Measurements from ENCODE around the gene KCNJ15. TPM values are rescaled to one million over a fixed set of nuclear protein-coding genes. Genes with fewer than 3 reads are reported as not detected.

KCNJ15 gene
- total RNA-seq, 1 donor from 2014 or later: 3.9 TPM

- Mint-ChIP-seq H3K4me1 (ENCODE audit: unreplicated experiment) (peaks cover 20% of the 10 kb centered on the region), H3K4me3 (no peak overlapping the region), H3K9me3 (no peaks in the 10 kb centered on the region), H3K27ac (no peak overlapping the region), H3K27me3 (no peaks in the 10 kb centered on the region), H3K36me3 (no peaks in the 10 kb centered on the region)
- DNase-seq (ENCODE audit: extremely low spot score, unreplicated experiment): no peak
- no peak for TF ChIP-seq CTCF (conservative IDR thresholded peaks at IDR 0.05)
These were observed 37.0 kb downstream of the KCNJ15 start for GRCh38 chr21:38293765-38294164.

- Mint-ChIP-seq H3K36me3 (no peaks in the 10 kb centered on the region), H3K4me3 (no peak overlapping the region), H3K9me3 (no peaks in the 10 kb centered on the region), H3K27me3 (no peaks in the 10 kb centered on the region), H3K4me1 (ENCODE audit: unreplicated experiment) (peaks cover 25% of the 10 kb centered on the region), H3K27ac (no peak overlapping the region)
- DNase-seq (ENCODE audit: extremely low spot score, unreplicated experiment): no peak
- no peak for TF ChIP-seq CTCF (conservative IDR thresholded peaks at IDR 0.05)
These were observed 37.8 kb downstream of the KCNJ15 start for GRCh38 chr21:38294609-38295008.

- H3K27me3 Mint-ChIP-seq: no peaks in the 10 kb centered on the region
- H3K9me3 Mint-ChIP-seq: no peaks in the 10 kb centered on the region
- H3K27ac Mint-ChIP-seq: no peak overlapping the region
- H3K4me3 Mint-ChIP-seq: no peak overlapping the region
- DNase-seq (ENCODE audit: extremely low spot score, unreplicated experiment): no peak
- H3K36me3 Mint-ChIP-seq: no peaks in the 10 kb centered on the region
- no peak for TF ChIP-seq CTCF (conservative IDR thresholded peaks at IDR 0.05)
- H3K4me1 Mint-ChIP-seq (ENCODE audit: unreplicated experiment): peaks cover 41% of the 10 kb centered on the region
These were observed 39.4 kb downstream of the KCNJ15 start for GRCh38 chr21:38295997-38296764.

GRCh38 chr21:38297194-38297631 is 40.4 kb downstream of the KCNJ15 start:
- no peak for DNase-seq (ENCODE audit: extremely low spot score, unreplicated experiment)
- no peak overlapping the region for H3K4me3 Mint-ChIP-seq
- no peak overlapping the region for H3K27ac Mint-ChIP-seq
- H3K4me1 Mint-ChIP-seq (ENCODE audit: unreplicated experiment): peaks cover 49% of the 10 kb centered on the region
- H3K9me3 Mint-ChIP-seq: no peaks in the 10 kb centered on the region
- H3K27me3 Mint-ChIP-seq: no peaks in the 10 kb centered on the region
- TF ChIP-seq CTCF (conservative IDR thresholded peaks at IDR 0.05): no peak
- H3K36me3 Mint-ChIP-seq: no peaks in the 10 kb centered on the region

- Mint-ChIP-seq H3K9me3 (no peaks in the 10 kb centered on the region), H3K36me3 (no peaks in the 10 kb centered on the region), H3K4me3 (no peak overlapping the region), H3K27ac (no peak overlapping the region), H3K27me3 (no peaks in the 10 kb centered on the region), H3K4me1 (ENCODE audit: unreplicated experiment) (peaks cover 49% of the 10 kb centered on the region)
- TF ChIP-seq CTCF (conservative IDR thresholded peaks at IDR 0.05): no peak
- no peak for DNase-seq (ENCODE audit: extremely low spot score, unreplicated experiment)
These were observed 41.1 kb downstream of the KCNJ15 start for GRCh38 chr21:38297871-38298270.

Data from type B pancreatic cell (in vitro differentiated cells).